T-helper 2 cell treated with Interferon-gamma antibody and Interleukin-4, amounts not matched to agents 5 μg/mL and 100 μg/mL, for 36 hours (primary cell): ENCODE data around the gene ZNF516.

Source experiments
- DNase-seq: peaks from one replicate; pipeline ENCODE4 v3.0.0; 2021; ENCODE audit warnings: low spot score
- H3K27ac Mint-ChIP-seq: one replicate; pipeline ENCODE4 v1.8.0; 2021; ENCODE audit warnings: mild to moderate bottlenecking, mixed read lengths
- H3K27me3 Mint-ChIP-seq: one replicate; pipeline ENCODE4 v1.8.0; 2021; ENCODE audit warnings: low read depth, mixed read lengths
- H3K36me3 Mint-ChIP-seq: one replicate; pipeline ENCODE4 v1.8.0; 2021; ENCODE audit warnings: low read depth, mixed read lengths
- H3K4me1 Mint-ChIP-seq: one replicate; pipeline ENCODE4 v1.8.0; 2021; ENCODE audit warnings: low read depth, mixed read lengths
- H3K4me3 Mint-ChIP-seq: one replicate; pipeline ENCODE4 v1.8.0; 2022; ENCODE audit warnings: mild to moderate bottlenecking, moderate library complexity, mixed read lengths
- H3K9me3 Mint-ChIP-seq: one replicate; pipeline ENCODE4 v1.8.0; 2021; ENCODE audit warnings: mixed read lengths

The ZNF516 gene

GRCh38 chr18:76446321-76447257 is 48.5 kb downstream of the ZNF516 start:
- Mint-ChIP-seq H3K4me3 (no peak overlapping the region), H3K9me3 (no peaks in the 10 kb centered on the region), H3K36me3 (no peaks in the 10 kb centered on the region), H3K4me1 (peaks cover 10% of the 10 kb centered on the region), H3K27ac (no peak overlapping the region), H3K27me3 (peaks cover 22% of the 10 kb centered on the region)
- no peak for DNase-seq

GRCh38 chr18:76445741-76446232 is 49.3 kb downstream of the ZNF516 start:
- H3K27ac Mint-ChIP-seq: no peak overlapping the region
- no peak for DNase-seq
- peaks cover 6% of the 10 kb centered on the region for H3K4me1 Mint-ChIP-seq
- H3K9me3 Mint-ChIP-seq: no peaks in the 10 kb centered on the region
- H3K4me3 Mint-ChIP-seq: no peak overlapping the region
- peaks cover 17% of the 10 kb centered on the region for H3K27me3 Mint-ChIP-seq
- H3K36me3 Mint-ChIP-seq: no peaks in the 10 kb centered on the region

- no peak for DNase-seq
- H3K4me3 Mint-ChIP-seq: no peak overlapping the region
- H3K27me3 Mint-ChIP-seq: peaks cover 12% of the 10 kb centered on the region
- no peak overlapping the region for H3K27ac Mint-ChIP-seq
- no peaks in the 10 kb centered on the region for H3K9me3 Mint-ChIP-seq
- no peaks in the 10 kb centered on the region for H3K36me3 Mint-ChIP-seq
- peaks cover 2% of the 10 kb centered on the region for H3K4me1 Mint-ChIP-seq
Measured at GRCh38 chr18:76445275-76445674, 49.8 kb downstream of the ZNF516 start.

- Mint-ChIP-seq H3K4me3 (no peak overlapping the region), H3K4me1 (peaks cover 2% of the 10 kb centered on the region), H3K36me3 (no peaks in the 10 kb centered on the region), H3K27me3 (peaks cover 8% of the 10 kb centered on the region), H3K27ac (no peak overlapping the region), H3K9me3 (no peaks in the 10 kb centered on the region)
- no peak for DNase-seq
Measured at GRCh38 chr18:76444446-76445105, 50.5 kb downstream of the ZNF516 start.

GRCh38 chr18:76443519-76444445 is 51.3 kb downstream of the ZNF516 start:
- Mint-ChIP-seq H3K4me1 (peaks cover 2% of the 10 kb centered on the region), H3K36me3 (no peaks in the 10 kb centered on the region), H3K4me3 (no peak overlapping the region), H3K27ac (no peak overlapping the region), H3K9me3 (no peaks in the 10 kb centered on the region), H3K27me3 (peaks cover 2% of the 10 kb centered on the region)
- no peak for DNase-seq

- no peaks in the 10 kb centered on the region for H3K27me3 Mint-ChIP-seq
- no peak overlapping the region for H3K27ac Mint-ChIP-seq
- no peak overlapping the region for H3K4me3 Mint-ChIP-seq
- H3K4me1 Mint-ChIP-seq: no peaks in the 10 kb centered on the region
- H3K9me3 Mint-ChIP-seq: no peaks in the 10 kb centered on the region
- no peak for DNase-seq
- H3K36me3 Mint-ChIP-seq: no peaks in the 10 kb centered on the region
Measured at GRCh38 chr18:76442413-76443171, 52.5 kb downstream of the ZNF516 start.

- Mint-ChIP-seq H3K27me3 (no peaks in the 10 kb centered on the region), H3K9me3 (no peaks in the 10 kb centered on the region), H3K4me3 (no peak overlapping the region), H3K4me1 (no peaks in the 10 kb centered on the region), H3K36me3 (no peaks in the 10 kb centered on the region), H3K27ac (no peak overlapping the region)
- DNase-seq: no peak
Measured at GRCh38 chr18:76441668-76442412, 53.2 kb downstream of the ZNF516 start.

- H3K9me3 Mint-ChIP-seq: no peaks in the 10 kb centered on the region
- no peak overlapping the region for H3K4me3 Mint-ChIP-seq
- H3K36me3 Mint-ChIP-seq: no peaks in the 10 kb centered on the region
- DNase-seq: no peak
- no peak overlapping the region for H3K27ac Mint-ChIP-seq
- H3K4me1 Mint-ChIP-seq: no peaks in the 10 kb centered on the region
- H3K27me3 Mint-ChIP-seq: no peaks in the 10 kb centered on the region
Measured at GRCh38 chr18:76441002-76441667, 53.9 kb downstream of the ZNF516 start.

GRCh38 chr18:76437910-76438309 is 57.1 kb downstream of the ZNF516 start:
- Mint-ChIP-seq H3K27ac (no peak overlapping the region), H3K4me1 (no peaks in the 10 kb centered on the region), H3K9me3 (no peaks in the 10 kb centered on the region), H3K36me3 (no peaks in the 10 kb centered on the region), H3K27me3 (no peaks in the 10 kb centered on the region), H3K4me3 (no peak overlapping the region)
- DNase-seq: no peak

GRCh38 chr18:76437011-76437410 is 58.0 kb downstream of the ZNF516 start:
- Mint-ChIP-seq H3K4me1 (no peaks in the 10 kb centered on the region), H3K36me3 (no peaks in the 10 kb centered on the region), H3K9me3 (no peaks in the 10 kb centered on the region), H3K27ac (no peak overlapping the region), H3K4me3 (no peak overlapping the region), H3K27me3 (no peaks in the 10 kb centered on the region)
- no peak for DNase-seq

GRCh38 chr18:76436342-76436741 is 58.7 kb downstream of the ZNF516 start:
- Mint-ChIP-seq H3K9me3 (no peaks in the 10 kb centered on the region), H3K27ac (no peak overlapping the region), H3K4me3 (no peak overlapping the region), H3K27me3 (no peaks in the 10 kb centered on the region), H3K4me1 (no peaks in the 10 kb centered on the region), H3K36me3 (no peaks in the 10 kb centered on the region)
- no peak for DNase-seq

- Mint-ChIP-seq H3K4me1 (no peaks in the 10 kb centered on the region), H3K4me3 (no peak overlapping the region), H3K36me3 (no peaks in the 10 kb centered on the region), H3K27me3 (no peaks in the 10 kb centered on the region), H3K9me3 (no peaks in the 10 kb centered on the region), H3K27ac (no peak overlapping the region)
- no peak for DNase-seq
Measured at GRCh38 chr18:76435316-76435989, 59.6 kb downstream of the ZNF516 start.
